Measurements from ENCODE around the gene DLG2. TPM values are rescaled to one million over a fixed set of nuclear protein-coding genes. Genes with fewer than 3 reads are reported as not detected.

DLG2 gene
- total RNA-seq, 1 donor from 2014 or later: 2.1 TPM

- DNase-seq (ENCODE audit: low read depth, low spot score): no peak
- H3K36me3 Mint-ChIP-seq (ENCODE audit: low read depth): no peaks in the 10 kb centered on the region
- no peak overlapping the region for H3K4me3 Mint-ChIP-seq
- H3K9me3 Mint-ChIP-seq: no peaks in the 10 kb centered on the region
- H3K4me1 Mint-ChIP-seq: no peaks in the 10 kb centered on the region
- peaks cover 18% of the 10 kb centered on the region for H3K27me3 Mint-ChIP-seq (ENCODE audit: low read depth)
- H3K27ac Mint-ChIP-seq (ENCODE audit: unreplicated experiment): no peak overlapping the region
- TF ChIP-seq, protein P1, sequence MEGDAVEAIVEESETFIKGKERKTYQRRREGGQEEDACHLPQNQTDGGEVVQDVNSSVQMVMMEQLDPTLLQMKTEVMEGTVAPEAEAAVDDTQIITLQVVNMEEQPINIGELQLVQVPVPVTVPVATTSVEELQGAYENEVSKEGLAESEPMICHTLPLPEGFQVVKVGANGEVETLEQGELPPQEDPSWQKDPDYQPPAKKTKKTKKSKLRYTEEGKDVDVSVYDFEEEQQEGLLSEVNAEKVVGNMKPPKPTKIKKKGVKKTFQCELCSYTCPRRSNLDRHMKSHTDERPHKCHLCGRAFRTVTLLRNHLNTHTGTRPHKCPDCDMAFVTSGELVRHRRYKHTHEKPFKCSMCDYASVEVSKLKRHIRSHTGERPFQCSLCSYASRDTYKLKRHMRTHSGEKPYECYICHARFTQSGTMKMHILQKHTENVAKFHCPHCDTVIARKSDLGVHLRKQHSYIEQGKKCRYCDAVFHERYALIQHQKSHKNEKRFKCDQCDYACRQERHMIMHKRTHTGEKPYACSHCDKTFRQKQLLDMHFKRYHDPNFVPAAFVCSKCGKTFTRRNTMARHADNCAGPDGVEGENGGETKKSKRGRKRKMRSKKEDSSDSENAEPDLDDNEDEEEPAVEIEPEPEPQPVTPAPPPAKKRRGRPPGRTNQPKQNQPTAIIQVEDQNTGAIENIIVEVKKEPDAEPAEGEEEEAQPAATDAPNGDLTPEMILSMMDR (conservative IDR thresholded peaks at IDR 0.05): no peak
Observed at GRCh38 chr11:84563356-84563755, 1063.8 kb downstream of the DLG2 start.

GRCh38 chr11:84560206-84560605, 1066.9 kb downstream of the DLG2 start:
- Mint-ChIP-seq H3K4me1 (no peaks in the 10 kb centered on the region), H3K27me3 (ENCODE audit: low read depth) (peaks cover 18% of the 10 kb centered on the region), H3K27ac (ENCODE audit: unreplicated experiment) (no peak overlapping the region), H3K9me3 (no peaks in the 10 kb centered on the region), H3K4me3 (no peak overlapping the region), H3K36me3 (ENCODE audit: low read depth) (no peaks in the 10 kb centered on the region)
- TF ChIP-seq, protein P1 (conservative IDR thresholded peaks at IDR 0.05): no peak
- DNase-seq (ENCODE audit: low read depth, low spot score): no peak

GRCh38 chr11:84558085-84558905, 1068.8 kb downstream of the DLG2 start:
- TF ChIP-seq, protein P1 (conservative IDR thresholded peaks at IDR 0.05): peak; percentile 92
- Mint-ChIP-seq H3K36me3 (ENCODE audit: low read depth) (no peaks in the 10 kb centered on the region), H3K27me3 (ENCODE audit: low read depth) (peaks cover 14% of the 10 kb centered on the region), H3K27ac (ENCODE audit: unreplicated experiment) (no peak overlapping the region), H3K4me1 (no peaks in the 10 kb centered on the region), H3K4me3 (no peak overlapping the region), H3K9me3 (no peaks in the 10 kb centered on the region)
- peak; percentile 8 for DNase-seq (ENCODE audit: low read depth, low spot score)

GRCh38 chr11:84552791-84553190, 1074.4 kb downstream of the DLG2 start:
- no peak overlapping the region for H3K4me3 Mint-ChIP-seq
- H3K4me1 Mint-ChIP-seq: no peaks in the 10 kb centered on the region
- TF ChIP-seq, protein P1 (conservative IDR thresholded peaks at IDR 0.05): no peak
- H3K9me3 Mint-ChIP-seq: no peaks in the 10 kb centered on the region
- no peak for DNase-seq (ENCODE audit: low read depth, low spot score)
- no peaks in the 10 kb centered on the region for H3K36me3 Mint-ChIP-seq (ENCODE audit: low read depth)
- no peak overlapping the region for H3K27ac Mint-ChIP-seq (ENCODE audit: unreplicated experiment)
- peaks cover 7% of the 10 kb centered on the region for H3K27me3 Mint-ChIP-seq (ENCODE audit: low read depth)

DNA sequence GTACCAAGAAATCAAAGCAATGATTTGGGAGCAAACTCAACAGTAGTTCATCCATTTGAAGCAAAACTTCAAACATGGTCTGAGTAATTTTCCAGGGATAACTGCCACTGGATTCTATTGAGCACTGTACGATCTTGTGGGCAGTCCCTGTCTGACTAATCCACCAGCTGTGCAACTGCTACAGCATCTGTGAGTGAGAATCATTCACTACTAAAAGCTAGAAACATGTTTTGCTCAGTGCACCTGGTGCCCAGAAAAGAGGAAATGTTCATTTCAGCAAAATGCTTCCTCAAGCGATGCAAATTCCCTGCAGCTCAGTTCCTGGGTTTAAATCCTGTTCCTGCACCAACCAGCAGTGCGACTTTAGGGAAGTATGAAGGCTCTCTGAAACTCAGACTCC, 1077.9 kb downstream of the DLG2 start:
- TF ChIP-seq, protein P1 (conservative IDR thresholded peaks at IDR 0.05): no peak
- Mint-ChIP-seq H3K9me3 (no peaks in the 10 kb centered on the region), H3K27ac (ENCODE audit: unreplicated experiment) (no peak overlapping the region), H3K36me3 (ENCODE audit: low read depth) (no peaks in the 10 kb centered on the region), H3K4me3 (no peak overlapping the region), H3K27me3 (ENCODE audit: low read depth) (peaks cover 13% of the 10 kb centered on the region), H3K4me1 (peaks cover under 1% of the 10 kb centered on the region)
- no peak for DNase-seq (ENCODE audit: low read depth, low spot score)
